COR-L47 (cell line): ENCODE measurements around the gene PRKCE.
"Not testable (repeated sequence)": the region's sequence is repeated elsewhere in the genome, so short reads cannot be mapped to it uniquely, and the experiment has no call there.

Experiments used
- DNase-seq: peaks from one replicate; lab custom pipeline; 2025; lab: John Stamatoyannopoulos, UW

Gene PRKCE

DNA sequence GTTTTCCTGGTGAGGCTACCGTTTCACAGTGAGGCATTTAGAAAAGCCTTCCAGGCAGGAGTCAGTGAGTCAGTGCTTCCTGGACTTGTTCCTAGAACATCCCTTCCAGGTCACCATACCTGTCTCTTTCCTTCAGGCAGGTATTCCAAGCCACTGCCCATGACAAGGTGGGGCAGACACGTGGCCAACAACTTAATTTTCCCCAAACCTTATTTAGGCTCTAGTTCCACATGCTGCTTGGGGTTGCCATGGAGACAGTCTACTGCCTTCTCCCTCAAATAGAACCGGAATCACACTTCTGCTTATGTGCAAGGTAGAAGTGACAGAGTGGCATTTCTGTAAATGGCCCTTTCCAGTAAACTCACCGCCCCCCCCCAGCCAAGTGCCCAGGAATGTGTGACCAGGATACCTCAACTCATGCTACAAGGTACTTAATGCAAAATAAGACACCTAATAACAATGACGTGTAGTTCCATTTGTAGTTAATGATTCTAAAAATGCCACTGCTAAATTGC, 258.3 kb downstream of the PRKCE start:
- DNase-seq, result peak; percentile 28

DNA sequence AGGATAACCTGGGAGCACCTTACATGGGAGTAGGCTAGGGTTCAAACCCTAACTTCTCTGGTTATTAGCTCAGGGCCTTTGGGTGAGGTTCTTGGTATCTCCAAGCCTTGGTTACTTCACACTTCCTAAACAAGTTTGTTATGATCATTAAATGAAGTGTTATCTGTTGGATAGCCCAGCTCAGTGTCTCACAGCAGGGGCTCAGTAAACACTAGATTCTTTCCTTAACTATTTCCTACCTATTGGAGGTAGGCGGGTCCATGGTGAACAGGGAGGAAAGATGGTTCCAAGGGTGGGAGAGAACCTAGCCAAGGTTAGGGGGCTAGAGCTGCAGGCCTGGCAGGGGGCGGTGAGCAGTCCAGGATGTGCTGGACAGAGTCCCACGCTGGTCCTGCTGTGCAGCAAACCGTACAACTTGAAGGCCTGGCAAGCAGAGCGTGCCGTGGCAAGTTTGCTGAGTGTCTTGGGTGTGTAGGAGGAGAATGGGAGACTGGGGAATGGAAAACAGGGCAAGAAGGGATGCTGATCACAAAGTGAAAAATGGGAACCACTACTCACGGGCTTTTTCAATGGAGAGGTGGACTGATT, 259.1 kb downstream of the PRKCE start:
- DNase-seq, result no peak

DNA sequence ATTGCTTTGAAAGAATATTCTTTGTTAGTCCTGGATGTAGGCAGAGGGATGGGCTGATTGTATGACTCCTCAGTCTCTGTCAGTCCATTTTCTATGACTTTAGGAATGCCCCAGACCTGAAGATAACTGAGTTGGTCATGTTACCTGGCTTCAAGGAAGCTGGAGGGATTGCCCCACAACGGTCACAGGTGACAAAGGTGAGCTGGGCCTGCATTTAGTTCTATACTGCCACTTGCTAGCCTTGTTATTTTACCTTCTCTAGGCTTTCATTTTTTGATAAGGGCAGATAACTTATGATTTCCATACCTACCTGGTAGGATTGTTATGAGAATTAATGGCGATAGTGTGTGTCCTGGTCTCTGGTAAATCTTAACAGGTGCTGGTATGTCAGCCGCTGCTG, 260.1 kb downstream of the PRKCE start:
- no peak for DNase-seq

DNA sequence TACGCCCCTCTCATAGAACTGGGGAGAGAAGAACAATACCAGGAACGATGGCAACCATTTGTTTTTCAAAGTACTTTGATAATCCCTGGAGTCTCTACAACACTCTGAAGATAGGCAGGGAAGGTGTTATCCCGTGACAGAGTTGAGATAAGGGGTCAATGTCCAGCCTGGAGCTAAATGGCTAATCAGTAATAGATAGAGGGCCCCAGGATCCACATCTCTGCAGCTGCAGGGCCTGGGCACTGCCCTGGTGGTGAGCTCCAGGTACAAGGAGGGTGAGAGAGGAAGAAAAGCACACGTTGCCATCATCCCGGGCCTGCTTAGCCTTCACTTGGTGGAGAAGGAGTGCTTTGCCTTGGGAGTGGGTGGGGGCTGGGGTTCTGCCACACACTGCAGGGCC, 260.6 kb downstream of the PRKCE start:
- DNase-seq, result no peak

DNA sequence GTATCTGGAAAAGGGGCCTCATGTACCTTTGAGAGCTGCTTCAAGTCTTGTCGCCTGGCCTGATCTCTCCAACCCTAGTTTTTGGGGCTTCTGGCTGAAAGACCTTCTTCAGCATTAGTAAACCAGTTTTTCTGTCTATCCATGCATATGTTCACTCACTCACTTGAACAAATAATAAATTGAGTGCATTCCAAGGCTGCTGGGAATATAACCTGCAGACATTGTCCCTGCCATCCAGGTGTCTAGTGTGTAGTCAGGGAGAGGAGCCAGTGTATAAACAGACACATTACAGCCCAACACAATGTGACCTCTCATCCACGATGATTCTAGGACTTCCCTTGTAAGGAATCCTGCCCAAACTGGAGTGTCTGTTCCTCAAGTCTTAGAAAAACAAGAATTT, 262.1 kb downstream of the PRKCE start:
- DNase-seq, result no peak

DNA sequence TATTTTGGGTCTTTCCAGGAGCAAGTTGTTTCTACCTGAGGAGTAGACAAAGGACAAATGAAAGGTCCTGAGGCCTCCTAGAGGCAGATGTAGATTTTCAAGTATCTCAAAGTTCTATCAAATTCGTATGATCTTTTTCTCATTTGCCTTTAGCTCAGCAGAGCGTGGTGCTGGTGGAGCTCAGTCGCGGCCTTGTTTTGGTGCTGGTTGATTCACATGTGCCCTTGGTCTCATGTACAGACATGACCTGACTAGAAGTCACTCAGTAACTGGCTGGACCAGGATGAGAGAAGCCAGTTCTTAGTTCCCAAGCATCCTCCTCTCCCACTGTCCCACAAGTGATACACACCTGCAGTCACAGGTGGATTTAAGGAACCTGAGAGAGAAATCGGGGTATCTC, 264.0 kb downstream of the PRKCE start:
- no peak for DNase-seq

DNA sequence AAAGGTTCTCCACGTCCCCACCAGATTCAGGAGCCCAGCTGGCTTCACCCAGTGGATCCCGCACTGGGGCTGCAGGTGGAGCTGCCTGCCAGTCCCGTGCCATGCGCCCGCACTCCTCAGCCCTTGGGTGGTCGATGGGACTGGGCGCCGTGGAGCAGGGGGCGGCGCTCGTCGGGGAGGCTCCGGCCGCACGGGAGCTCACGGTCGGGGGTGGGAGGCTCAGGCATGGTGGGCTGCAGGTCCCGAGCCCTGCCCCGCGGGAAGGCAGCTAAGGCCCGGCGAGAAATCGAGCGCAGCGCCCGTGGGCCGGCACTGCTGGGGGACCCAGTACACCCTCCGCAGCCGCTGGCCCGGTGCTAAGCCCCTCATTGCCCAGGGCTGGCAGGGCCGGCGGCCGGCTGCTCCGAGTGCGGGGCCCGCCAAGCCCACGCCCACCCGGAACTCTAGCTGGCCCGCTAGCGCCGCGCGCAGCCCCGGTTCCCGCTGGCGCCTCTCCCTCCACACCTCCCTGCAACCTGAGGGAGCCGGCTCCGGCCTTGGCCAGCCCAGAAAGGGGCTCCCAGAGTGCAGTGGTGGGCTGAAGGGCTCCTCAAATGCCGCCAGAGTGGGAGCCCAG, 266.2 kb downstream of the PRKCE start:
- not testable (repeated sequence) for DNase-seq

DNA sequence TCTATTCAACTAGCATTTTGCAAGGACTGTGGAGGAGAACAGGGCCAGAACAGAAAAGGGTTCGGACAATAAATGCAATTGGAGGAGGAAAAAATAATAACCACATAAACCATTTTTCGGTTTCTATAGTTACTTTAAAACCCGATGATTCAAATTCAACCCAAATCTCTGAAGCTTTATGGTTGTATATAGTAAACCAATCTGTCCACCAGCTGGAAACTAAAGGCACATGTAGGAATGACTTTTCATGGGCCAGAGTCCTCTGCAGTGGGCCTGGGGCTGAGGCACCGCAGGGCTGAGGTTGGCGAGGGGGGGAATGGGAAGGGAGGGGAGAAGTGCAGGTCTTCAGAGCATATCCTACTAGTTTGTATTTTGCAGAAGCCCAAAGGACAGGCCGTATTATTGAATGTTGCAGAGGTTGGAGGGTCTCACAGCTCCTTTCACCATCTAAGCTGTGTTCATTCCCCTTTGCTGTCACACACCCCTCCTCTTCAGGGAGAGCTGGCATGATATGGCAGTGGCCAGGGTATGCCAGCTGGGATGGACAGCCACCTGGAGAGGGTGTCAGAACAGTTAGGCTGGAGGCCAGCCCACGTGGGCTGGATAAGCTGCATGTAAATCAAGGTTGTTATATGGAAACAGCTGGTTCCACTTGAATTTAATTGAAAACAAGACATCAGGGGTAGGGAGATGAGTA, 267.1 kb downstream of the PRKCE start:
- DNase-seq, result peak; percentile 45

DNA sequence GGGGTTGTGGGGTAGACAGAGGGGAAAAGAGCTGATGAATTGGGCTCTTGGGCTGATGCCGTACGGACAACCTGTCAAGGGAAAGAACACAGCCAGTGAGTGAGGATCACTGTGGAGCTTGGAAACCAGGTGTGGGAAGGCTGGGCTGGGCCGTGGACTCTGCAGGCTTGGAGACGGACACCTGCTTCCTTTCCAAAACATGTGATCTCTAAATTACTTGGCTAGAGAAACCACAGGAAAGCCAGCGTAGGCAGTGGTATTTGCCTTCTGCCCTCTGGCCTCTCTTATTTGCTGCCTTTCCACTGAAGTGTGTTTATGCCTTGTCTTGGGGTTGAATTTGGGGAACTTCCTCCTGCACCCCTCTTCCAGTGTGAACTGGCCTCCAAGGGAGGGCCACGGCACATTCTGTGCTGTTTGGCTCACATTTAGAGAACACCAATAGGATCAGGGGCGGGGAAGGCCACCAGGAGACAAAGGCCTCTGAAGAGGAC, 267.7 kb downstream of the PRKCE start:
- DNase-seq, result peak; percentile 45

DNA sequence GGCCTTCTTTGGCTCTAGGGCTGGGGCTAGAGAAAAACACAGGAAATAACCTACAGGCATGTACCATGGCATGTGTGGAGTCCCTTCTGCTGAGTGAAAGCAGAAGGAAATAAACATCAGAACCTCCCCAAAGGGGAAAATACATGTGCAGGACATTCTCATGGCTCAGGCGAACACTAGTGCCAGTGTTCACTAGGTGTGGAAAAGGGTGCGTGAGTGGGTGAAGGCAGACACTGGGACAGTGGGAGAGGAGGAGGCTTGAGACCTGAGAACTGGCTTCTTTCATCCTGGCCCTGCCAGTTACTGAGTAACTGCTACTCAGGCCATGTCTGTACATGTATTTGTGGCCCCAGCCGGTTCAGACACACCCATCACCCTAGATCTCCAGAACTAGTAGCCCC, 268.2 kb downstream of the PRKCE start:
- no peak for DNase-seq

DNA sequence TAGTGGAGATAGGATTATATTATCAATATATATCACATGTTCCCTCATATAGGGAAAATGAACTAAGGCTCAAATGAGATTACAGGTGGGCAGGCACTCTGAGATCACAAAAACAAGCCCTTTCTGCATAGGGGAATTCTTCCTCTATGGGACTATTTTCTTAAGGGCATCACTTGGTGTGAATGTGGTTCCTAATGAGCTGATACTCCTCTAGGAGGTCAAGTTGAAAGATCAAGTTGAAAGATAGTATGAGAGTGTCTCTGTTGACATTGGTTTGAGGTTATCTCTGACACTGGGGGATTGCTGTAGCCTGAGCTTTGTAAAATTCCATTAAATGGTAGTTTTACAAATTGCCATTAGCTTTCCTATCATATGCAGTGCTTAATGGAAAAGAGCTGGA, 270.4 kb downstream of the PRKCE start:
- no peak for DNase-seq

DNA sequence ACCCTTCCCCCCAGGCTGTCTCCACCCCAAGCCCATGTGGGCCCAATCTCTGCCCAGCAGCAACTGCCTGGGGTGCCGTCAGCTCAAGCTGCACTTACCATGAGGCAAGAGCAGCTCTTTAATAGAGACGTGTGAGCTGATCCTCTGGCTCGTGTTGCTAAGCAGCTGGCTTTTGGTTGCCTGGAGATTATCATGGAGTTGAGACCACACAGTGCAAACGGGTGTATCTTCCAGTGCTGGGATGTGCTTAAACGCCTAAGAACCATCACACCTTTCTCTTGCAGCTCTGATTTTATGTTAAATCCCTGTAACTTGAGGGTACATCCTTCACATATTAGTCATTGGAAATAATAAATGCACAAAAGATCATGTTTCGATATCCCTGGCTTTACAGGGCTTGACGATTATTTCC, 271.1 kb downstream of the PRKCE start:
- DNase-seq, result peak; percentile 52

DNA sequence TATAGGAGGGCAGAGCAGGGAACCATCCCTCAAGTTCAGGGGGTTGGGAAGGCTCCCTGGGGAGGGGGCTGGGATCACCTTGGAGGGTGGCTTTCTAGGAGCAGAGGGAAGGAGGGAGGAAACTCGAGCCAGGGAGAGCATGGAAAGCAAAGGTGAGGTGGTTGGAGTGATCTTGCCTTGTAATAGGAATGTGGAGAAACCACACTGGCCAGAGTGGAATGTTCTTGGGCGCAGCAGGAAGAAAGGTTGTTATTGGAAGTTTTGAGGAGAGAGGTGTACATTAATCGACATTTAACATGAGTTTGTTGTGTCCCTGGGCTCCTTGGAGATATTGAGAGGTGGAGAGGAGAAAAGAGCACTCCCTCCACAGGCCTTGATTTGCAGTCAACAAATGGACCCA, 272.2 kb downstream of the PRKCE start:
- no peak for DNase-seq

DNA sequence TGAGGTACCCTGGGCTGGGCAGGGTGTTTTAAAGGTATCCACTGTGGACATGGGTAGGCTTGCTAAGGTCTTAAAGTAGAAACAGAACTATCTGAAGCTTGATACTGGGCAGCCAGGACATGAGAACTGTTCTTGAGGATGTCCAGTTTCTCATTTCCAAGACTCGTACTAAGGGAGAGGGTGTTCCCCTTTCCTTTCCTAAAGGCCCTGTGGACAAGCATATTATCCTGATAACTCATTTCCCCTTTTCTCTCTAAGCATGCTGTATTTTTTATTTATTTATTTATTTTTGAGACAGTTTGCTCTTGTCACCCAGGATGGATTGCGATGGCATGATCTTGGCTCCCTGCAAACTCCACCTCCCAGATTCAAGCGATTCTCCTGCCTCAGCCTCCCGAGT, 273.6 kb downstream of the PRKCE start:
- no peak for DNase-seq

DNA sequence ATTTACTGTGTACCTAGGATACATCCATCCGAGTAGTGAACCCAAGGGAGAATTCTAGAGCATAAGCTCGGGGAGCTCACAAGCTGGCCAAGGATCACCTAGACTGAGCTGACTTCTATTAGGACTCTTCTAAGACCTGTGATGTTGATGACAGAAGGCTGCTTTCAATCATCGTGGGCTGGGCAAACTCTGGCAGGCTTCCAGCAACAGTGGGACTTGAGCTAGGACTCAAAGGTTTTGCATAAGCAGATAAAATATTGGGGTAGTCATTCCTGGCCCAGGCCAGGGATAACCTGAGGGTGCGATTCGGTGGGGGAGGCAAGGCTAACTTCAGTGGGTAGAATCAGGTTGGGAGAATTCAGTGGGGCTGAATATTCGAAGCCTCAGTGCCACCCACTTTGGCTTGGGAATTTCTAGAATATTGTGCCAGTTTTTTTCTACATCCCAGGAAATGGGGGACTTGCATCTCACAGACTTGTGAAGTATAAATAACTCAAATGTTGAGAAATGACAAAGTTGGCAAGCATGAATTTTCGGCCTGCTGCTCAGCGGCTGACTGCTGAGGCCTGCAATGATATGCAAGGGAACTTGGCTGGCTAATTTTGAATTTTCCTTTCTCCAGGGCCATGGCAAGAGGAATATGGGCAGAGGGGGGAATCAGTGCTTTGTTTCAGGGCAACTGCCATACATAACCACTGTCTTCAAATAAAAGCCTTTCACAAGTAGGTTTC, 274.3 kb downstream of the PRKCE start:
- no peak for DNase-seq

DNA sequence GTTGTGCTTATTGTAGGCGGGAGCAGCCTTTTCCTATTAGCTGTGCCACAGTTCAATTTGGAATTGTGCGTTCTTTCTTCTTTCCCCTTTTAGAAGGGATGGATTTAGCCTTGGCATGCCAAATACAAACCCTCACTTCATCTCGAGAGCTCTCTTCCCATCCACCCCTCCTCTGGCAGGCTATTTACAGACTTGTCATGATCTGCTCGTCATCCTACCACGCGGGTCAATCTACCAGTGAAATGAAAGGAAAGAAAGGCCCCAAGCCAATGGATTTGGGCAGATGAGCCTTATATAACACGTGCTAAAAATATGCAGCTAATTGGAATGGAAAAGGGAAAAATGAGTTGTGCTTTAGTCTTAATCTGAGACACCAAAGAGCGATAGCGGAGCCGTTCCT, 277.5 kb downstream of the PRKCE start:
- DNase-seq, result no peak

DNA sequence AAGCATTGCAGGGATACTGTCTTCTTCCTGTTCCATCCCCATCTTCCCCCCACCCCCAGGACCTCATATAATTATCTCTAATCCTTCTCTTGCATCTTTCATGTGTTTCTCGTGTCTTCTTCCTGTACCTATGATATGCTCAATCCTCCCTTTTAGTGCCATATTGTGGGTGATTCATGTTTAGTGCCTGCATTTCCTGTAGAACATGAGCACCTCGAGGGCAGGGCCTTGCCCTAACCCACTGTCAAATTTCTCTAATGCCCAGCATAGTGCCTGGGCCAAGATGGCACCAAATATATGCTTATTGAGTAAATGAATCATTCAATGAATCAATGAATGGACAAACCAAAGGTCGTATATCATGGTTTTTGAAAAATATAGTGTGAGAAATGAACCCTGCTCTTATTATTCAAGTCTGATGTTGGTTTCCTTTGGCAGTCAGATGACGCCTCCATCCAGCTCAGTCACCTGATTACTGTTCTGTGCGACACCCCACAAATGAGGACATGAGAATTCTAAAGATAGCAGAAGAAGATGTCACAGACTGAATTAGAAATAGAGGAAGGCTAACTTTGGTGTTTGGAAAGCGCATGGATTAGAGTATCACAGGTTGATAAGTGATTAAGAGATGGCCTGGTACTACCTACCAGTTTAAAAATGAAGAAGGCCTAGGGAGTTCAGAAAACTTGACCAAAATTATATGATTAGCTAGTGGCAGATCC, 278.4 kb downstream of the PRKCE start:
- DNase-seq, result no peak

DNA sequence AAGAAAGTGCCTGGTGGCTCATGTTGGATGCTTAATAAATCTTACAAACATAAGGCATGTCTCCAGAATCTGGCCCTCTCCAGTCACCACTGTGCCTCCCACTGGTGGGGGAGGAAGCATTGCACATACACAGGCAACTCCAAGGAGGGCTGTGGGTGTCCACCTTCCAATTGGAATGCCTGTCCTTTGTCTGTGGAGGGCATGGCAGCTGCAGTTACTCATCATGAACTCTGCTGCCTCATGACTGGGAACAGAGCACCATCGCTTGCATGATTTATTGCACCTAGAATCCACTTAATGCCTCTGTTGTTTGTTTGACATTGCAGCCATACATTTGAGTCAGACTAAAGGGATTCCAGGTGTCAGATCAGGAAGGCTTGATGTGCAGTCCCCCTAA, 278.9 kb downstream of the PRKCE start:
- DNase-seq, result no peak

DNA sequence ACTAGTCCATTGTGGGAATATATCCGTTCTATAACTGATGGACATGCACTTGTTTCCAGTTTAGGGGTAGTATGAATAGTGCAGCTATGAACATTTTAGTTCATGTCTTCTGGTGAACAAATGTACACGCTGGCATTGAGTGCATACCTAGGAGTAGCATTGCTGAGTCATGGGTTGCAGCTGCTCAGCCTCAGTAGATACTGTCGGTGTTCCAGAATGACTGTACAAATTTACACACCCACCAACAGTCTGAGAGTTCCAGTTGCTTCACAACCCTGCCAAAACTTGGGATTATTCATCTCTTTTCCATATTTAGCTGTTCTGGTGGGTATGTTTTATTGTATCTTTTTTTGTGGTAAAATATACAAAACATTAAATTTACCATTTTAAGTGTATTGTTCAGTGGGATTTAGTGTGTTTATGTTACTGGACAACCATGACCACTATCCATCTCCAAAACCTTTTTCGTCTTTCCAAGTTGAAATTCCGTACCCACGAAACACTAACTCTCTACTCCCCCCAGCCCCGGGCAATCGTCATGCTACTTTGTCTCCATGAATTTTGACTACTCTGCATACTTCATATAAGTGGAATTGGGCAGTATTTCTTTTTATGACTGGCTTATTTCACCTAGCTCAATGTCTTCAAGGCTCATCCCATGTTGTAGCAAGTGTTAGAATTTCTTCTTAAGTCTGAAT, 281.0 kb downstream of the PRKCE start:
- no peak for DNase-seq

DNA sequence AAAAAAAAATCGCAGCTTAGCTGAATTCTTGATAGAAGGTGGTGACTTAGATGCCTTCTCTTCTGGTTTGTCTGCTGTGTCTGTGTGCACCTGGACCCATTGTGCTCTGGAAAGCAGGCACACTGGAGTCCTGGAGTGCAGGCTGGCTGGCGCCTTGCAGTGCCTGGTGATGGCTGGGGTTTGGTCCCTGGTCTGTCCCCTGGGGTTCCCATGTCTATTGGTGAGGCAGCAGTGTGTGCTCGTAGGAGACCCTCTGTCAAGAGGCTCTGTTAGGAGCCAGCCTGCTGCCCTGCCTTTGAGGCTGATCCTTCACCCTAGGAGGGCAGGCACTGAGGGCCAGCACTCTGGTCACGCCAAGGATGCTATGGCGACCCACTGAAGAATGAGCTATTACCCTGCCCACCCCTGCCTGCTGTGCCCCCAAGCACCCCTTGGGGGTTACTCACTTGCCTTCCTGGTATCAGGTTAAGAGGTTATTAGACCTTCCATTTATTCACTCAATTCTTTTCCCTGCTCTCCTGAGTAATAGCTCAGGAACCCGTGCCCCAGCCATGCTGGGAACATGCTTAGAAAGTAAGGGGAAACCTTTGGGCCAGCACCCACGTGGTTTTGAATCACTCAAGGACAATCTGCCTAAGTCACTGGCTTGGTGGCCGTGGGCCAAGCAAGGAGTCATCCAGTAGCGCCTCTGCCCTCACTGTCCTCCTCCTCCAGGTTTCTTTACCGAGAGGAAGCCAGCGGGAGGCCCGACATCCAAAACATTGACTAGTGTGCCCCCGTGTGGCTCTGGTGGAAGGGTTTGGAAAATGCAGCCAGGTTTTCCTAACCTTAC, 284.5 kb downstream of the PRKCE start:
- peak; percentile 83 for DNase-seq

DNA sequence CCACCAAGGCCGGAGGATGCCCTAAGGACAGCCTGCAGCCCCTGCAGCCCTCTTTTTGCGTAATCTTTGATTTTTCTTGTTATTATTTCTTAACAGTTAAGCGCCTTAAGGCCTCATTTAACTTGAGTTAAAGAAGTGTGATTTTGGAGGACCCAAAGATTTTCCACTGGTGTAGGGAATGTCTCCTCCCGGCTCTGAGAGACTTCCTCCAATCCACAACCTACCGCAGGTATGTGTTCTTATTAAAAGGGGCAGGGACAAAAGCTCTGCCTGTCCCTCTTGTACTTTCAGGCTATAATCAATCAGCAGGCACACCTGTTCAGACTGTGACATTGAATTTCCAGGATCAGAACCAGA, 285.1 kb downstream of the PRKCE start:
- no peak for DNase-seq
